Activated CD8-positive, alpha-beta T cell treated with anti-CD3 and anti-CD28 coated beads for 36 hours (primary cell): ENCODE results near the gene CNIH3. TPM values are rescaled to one million over a fixed set of nuclear protein-coding genes. Genes with fewer than 3 reads are reported as not detected.

ENCODE experiments used
- ATAC-seq: fragments of 200-7000 bp; cut with Tn5 transposase; one replicate; pipeline ENCODE4 v1.10.0; 2021; ENCODE audit warnings: mild to moderate bottlenecking, moderate library complexity
- CTCF ChIA-PET: fragments of 350-600 bp; sonication (Branson Sonifier 250); formaldehyde crosslinking; loops from one replicate; lab custom pipeline; 2021; ENCODE audit warnings: antibody characterized with exemption; lab: Charles Lee
- POLR2A ChIA-PET: fragments of 350-600 bp; sonication (Branson Sonifier 250); formaldehyde crosslinking; loops from one replicate; lab custom pipeline; 2021; ENCODE audit warnings: antibody characterized with exemption; lab: Charles Lee
- DNase-seq: peaks from one replicate; pipeline ENCODE4 v3.0.0-alpha.2; 2020
- H3K27ac Mint-ChIP-seq: one replicate; pipeline ENCODE4 v1.8.0; 2021; ENCODE audit warnings: mild to moderate bottlenecking, mixed read lengths
- H3K27me3 Mint-ChIP-seq: one replicate; pipeline ENCODE4 v1.8.0; 2021; ENCODE audit warnings: mixed read lengths
- H3K36me3 Mint-ChIP-seq: one replicate; pipeline ENCODE4 v1.8.0; 2021; ENCODE audit warnings: low read depth, mixed read lengths
- H3K4me1 Mint-ChIP-seq: one replicate; pipeline ENCODE4 v1.8.0; 2021; ENCODE audit warnings: low read depth, mixed read lengths
- H3K4me3 Mint-ChIP-seq: one replicate; pipeline ENCODE4 v1.8.0; 2021; ENCODE audit warnings: mild to moderate bottlenecking, moderate library complexity, mixed read lengths
- H3K9me3 Mint-ChIP-seq: one replicate; pipeline ENCODE4 v1.8.0; 2021; ENCODE audit warnings: mixed read lengths
- intact Hi-C: fragments of 100-400 bp; cut with micrococcal nuclease; formaldehyde crosslinking; loops from one replicate; pipeline ENCODE4 v1.10.0; 2022
- total RNA-seq, 2 experiments: library from RNA; stranded (reverse); gene quantifications; one replicate each; pipeline ENCODE4 v1.2.3, GENCODE V29; 2021
- TF ChIP-seq, protein P1 (sequence below): fragments of 200-600 bp; IDR thresholded peaks from one replicate; pipeline ENCODE4 v1.8.0; 2022; ENCODE audit warnings: antibody characterized with exemption, mild to moderate bottlenecking

The CNIH3 gene
- total RNA-seq, 2 experiments from 2014 or later = 1.6 to 2.1 TPM

DNA sequence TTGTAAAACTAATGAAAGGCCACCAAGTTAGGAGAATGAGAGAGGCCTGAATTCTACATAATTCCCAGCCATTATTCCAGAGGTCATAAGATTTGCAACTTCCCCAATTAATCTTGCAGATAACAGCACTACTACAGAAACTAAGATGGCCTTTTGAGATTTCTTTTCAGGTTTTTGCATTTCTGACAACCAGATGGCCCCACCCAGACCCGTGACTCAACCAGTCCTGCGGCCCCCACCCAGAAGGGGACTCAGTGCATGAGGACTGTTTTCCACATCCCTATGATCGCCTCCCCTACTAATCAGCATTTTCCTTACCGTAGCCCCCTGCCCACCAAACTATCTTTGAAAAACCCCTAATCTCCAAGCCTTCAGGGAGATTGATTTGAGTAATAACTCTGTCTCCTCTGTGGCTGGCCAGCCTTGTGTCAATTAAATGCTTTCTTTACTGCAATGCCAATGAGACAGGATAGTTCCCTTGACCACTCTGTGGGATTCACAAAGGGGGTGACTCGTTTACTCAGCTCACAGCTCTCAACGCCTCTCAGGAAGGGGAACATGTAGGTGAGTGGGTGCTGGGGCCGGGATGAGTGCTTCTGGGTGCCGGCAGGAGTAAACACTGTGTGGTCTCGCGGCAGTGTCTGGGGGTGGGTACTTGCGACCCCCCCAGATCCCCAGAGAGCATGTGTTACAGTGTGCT, 10.5 kb upstream of the CNIH3 start:
- no peak overlapping the region for H3K4me3 Mint-ChIP-seq
- CTCF ChIA-PET = no interaction called here
- H3K4me1 Mint-ChIP-seq = no peaks in the 10 kb centered on the region
- TF ChIP-seq, protein P1, sequence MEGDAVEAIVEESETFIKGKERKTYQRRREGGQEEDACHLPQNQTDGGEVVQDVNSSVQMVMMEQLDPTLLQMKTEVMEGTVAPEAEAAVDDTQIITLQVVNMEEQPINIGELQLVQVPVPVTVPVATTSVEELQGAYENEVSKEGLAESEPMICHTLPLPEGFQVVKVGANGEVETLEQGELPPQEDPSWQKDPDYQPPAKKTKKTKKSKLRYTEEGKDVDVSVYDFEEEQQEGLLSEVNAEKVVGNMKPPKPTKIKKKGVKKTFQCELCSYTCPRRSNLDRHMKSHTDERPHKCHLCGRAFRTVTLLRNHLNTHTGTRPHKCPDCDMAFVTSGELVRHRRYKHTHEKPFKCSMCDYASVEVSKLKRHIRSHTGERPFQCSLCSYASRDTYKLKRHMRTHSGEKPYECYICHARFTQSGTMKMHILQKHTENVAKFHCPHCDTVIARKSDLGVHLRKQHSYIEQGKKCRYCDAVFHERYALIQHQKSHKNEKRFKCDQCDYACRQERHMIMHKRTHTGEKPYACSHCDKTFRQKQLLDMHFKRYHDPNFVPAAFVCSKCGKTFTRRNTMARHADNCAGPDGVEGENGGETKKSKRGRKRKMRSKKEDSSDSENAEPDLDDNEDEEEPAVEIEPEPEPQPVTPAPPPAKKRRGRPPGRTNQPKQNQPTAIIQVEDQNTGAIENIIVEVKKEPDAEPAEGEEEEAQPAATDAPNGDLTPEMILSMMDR = no peak
- ATAC-seq (no peak), DNase-seq (no peak)
- no peaks in the 10 kb centered on the region for H3K36me3 Mint-ChIP-seq
- no peak overlapping the region for H3K27ac Mint-ChIP-seq
- peaks cover 6% of the 10 kb centered on the region for H3K27me3 Mint-ChIP-seq
- H3K9me3 Mint-ChIP-seq = no peaks in the 10 kb centered on the region
- intact Hi-C loops = no loop called here
- POLR2A ChIA-PET = no interaction called here

DNA sequence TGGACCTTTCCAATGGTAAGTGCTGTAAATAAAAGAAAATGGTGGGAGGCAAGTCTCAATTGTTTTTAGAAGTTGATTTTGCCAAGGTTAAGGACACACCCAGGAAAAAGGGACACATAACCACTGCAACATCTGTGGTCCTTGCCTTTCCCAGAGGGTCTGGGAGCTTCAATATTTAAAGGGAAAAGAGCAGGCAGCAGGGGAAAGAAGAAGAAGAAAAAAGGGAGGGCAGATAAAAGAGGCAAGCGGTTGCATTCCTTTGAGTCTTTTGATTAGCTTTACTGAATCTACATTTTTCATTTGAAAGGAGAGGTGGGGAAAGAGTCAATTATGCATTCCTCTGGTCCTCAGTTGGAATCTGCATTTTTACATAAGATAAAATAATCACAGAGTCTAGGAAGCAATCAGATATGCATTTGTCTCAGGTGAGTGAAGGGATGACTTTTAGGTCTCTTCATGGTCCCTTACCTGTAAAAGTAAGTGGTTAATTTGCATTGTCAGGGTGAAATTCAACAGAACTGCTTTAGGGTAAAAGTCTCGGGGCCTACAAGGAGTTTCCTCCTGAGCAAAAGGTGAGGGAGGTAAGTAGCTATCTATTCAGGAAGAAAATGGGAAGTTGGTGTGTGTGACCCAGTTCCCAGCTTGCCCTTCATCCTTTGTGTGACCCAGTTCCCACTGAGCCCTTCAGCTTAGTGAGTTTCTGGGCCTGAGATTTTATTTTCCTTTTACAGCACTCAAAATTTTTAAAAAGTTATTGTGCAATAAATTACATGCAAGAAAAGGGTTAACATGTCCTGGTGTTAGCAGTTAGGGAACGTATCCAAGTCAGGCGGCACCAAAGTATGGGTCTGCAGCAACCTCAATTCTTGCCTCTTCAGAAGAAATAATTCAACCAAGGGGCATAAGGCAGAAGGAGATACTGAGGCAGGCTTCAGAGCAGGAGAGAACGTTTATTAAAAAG, 8.6 kb upstream of the CNIH3 start:
- Mint-ChIP-seq H3K36me3 (no peaks in the 10 kb centered on the region), H3K27ac (no peak overlapping the region), H3K4me1 (no peaks in the 10 kb centered on the region), H3K4me3 (no peak overlapping the region), H3K9me3 (no peaks in the 10 kb centered on the region), H3K27me3 (peaks cover 6% of the 10 kb centered on the region)
- intact Hi-C loops = no loop called here
- CTCF ChIA-PET = no interaction called here
- TF ChIP-seq, protein P1 = no peak
- DNase-seq = no peak
- POLR2A ChIA-PET = no interaction called here
- ATAC-seq = no peak

DNA sequence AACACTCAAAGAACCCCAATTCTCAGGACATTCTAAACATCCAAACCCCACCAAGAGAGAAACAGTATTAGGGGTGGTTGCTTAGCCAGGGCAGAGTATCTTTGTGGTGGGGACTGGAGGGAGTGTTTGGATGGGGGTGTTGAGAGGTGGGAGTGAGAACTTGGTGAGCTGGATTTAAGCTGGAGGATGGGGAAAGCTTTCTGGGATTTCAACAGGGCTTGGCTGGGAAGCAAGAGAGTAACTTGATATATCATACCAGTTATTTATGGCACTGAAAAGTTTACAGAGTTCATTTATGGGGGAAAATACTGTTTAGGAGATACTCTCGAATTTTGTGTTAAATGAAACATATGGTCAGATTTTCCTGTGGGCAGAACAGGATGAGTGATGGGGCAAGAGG, 6.8 kb upstream of the CNIH3 start:
- DNase-seq (no peak), ATAC-seq (no peak)
- TF ChIP-seq, protein P1 = no peak
- intact Hi-C loops = no loop called here
- H3K4me1 Mint-ChIP-seq = no peaks in the 10 kb centered on the region
- H3K36me3 Mint-ChIP-seq = no peaks in the 10 kb centered on the region
- H3K4me3 Mint-ChIP-seq = no peak overlapping the region
- CTCF ChIA-PET = no interaction called here
- H3K9me3 Mint-ChIP-seq = no peaks in the 10 kb centered on the region
- H3K27ac Mint-ChIP-seq = no peak overlapping the region
- POLR2A ChIA-PET = no interaction called here
- peaks cover 6% of the 10 kb centered on the region for H3K27me3 Mint-ChIP-seq

DNA sequence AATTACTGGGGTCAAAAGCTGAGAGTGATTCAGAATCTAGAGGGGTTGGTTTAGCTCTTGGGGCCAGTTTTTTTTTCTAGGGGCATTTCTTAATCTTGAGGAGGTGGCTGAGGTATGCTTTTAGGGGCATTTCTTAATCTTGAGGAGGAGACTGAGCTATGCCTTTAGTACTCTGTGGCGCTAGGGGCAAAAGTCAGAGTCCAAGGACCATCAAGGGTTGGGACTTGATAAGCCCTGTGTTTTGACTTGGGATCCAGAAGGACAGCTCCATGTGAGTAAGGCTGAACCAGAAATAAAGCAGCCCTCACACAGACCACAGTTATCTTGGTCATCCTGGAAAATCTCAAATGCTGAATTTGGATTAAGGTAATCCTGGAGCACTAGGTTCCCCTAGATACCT, 3.9 kb upstream of the CNIH3 start:
- H3K4me3 Mint-ChIP-seq = no peak overlapping the region

More for the DNA sequence above, 3.9 kb upstream of the CNIH3 start:
- DNase-seq (no peak), ATAC-seq (no peak)
- Mint-ChIP-seq H3K27me3 (peaks cover 21% of the 10 kb centered on the region), H3K36me3 (no peaks in the 10 kb centered on the region), H3K9me3 (no peaks in the 10 kb centered on the region), H3K27ac (no peak overlapping the region), H3K4me1 (peaks cover 12% of the 10 kb centered on the region)
- TF ChIP-seq, protein P1 = no peak
- intact Hi-C loops = no loop called here
- CTCF ChIA-PET = interaction anchor here (1.3 to 1.5 kb wide), 2 partner anchors 9 to 98 kb away, joined by 3 to 4 read pairs; no protein-coding TSS in a partner anchor
- POLR2A ChIA-PET = interaction anchor here (0.7 kb wide), 1 partner anchor 18 kb away, joined by 3 read pairs; no protein-coding TSS in a partner anchor
